ENCODE results near the gene NRARP.
A peak's percentile ranks its signal among the peaks of the same experiment; 100 is the strongest.
"Not testable (repeated sequence)": the region's sequence is repeated elsewhere in the genome, so short reads cannot be mapped to it uniquely, and the experiment has no call there.

The NRARP gene

GRCh38 chr9:137262909-137263285 lies 39.2 kb downstream of the NRARP start:
- no peak for DNase-seq (ENCODE audit: low read depth in 2 of 3, low spot score in 2 of 3)

- not testable (repeated sequence) for DNase-seq (ENCODE audit: low read depth in 2 of 3, low spot score in 2 of 3)
These were observed 39.7 kb downstream of the NRARP start for GRCh38 chr9:137262173-137262908.

- DNase-seq (ENCODE audit: low read depth in 2 of 3, low spot score in 2 of 3) = no peak
These were observed 45.2 kb downstream of the NRARP start for GRCh38 chr9:137256856-137257255.

GRCh38 chr9:137256362-137256761 lies 45.7 kb downstream of the NRARP start:
- DNase-seq (ENCODE audit: low read depth in 2 of 3, low spot score in 2 of 3) = no peak

- no peak for DNase-seq (ENCODE audit: low read depth in 2 of 3, low spot score in 2 of 3)
These were observed 46.5 kb downstream of the NRARP start for GRCh38 chr9:137255448-137256114.

GRCh38 chr9:137254624-137255447 lies 47.2 kb downstream of the NRARP start, which contains the start of gene NELFB:
Gene NELFB (plus strand): TSS chr9:137255327.
- peak; percentile 96 to 98 (median 97) for DNase-seq (ENCODE audit: low read depth in 2 of 3, low spot score in 2 of 3)

- DNase-seq (ENCODE audit: low read depth in 2 of 3, low spot score in 2 of 3) = no peak
These were observed 48.1 kb downstream of the NRARP start for GRCh38 chr9:137253717-137254623.

- no peak for DNase-seq (ENCODE audit: low read depth in 2 of 3, low spot score in 2 of 3)
These were observed 49.2 kb downstream of the NRARP start for GRCh38 chr9:137252555-137253506.

- no peak for DNase-seq (ENCODE audit: low read depth in 2 of 3, low spot score in 2 of 3)
These were observed 50.4 kb downstream of the NRARP start for GRCh38 chr9:137251490-137252268.

GRCh38 chr9:137251194-137251461 lies 50.9 kb downstream of the NRARP start, which contains the start of gene STPG3:
Gene STPG3 (plus strand): TSS chr9:137251286. CDS start chr9:137251287, 1 bp downstream.
- DNase-seq (ENCODE audit: low read depth in 2 of 3, low spot score in 2 of 3) = no peak

GRCh38 chr9:137250329-137251193 lies 51.5 kb downstream of the NRARP start:
- no peak for DNase-seq (ENCODE audit: low read depth in 2 of 3, low spot score in 2 of 3)
